Stimulated activated CD4-positive, alpha-beta T cell treated with anti-CD3 and anti-CD28 coated beads, Interleukin-15, amount 100 ng/mL, for 24 hours (primary cell): ENCODE results near the gene CPNE4.
"Not testable (repeated sequence)": the region's sequence is repeated elsewhere in the genome, so short reads cannot be mapped to it uniquely, and the experiment has no call there.

ENCODE experiments used
- DNase-seq: peaks from one replicate; pipeline ENCODE4 v3.0.0-alpha.2; 2020

Gene CPNE4

GRCh38 chr3:131957511-131957910 lies 77.3 kb downstream of the CPNE4 start:
- no peak for DNase-seq

- no peak for DNase-seq
Observed at GRCh38 chr3:131948806-131949205, 86.0 kb downstream of the CPNE4 start.

GRCh38 chr3:131944676-131945075 lies 90.1 kb downstream of the CPNE4 start:
- no peak for DNase-seq

- no peak for DNase-seq
Observed at GRCh38 chr3:131933665-131934064, 101.1 kb downstream of the CPNE4 start.

- no peak for DNase-seq
Observed at GRCh38 chr3:131928593-131928992, 106.2 kb downstream of the CPNE4 start.

GRCh38 chr3:131925571-131925970 lies 109.2 kb downstream of the CPNE4 start:
- DNase-seq, result no peak

GRCh38 chr3:131922356-131922755 lies 112.5 kb downstream of the CPNE4 start:
- DNase-seq, result no peak

GRCh38 chr3:131917006-131917405 lies 117.8 kb downstream of the CPNE4 start:
- no peak for DNase-seq

- DNase-seq, result no peak
Observed at GRCh38 chr3:131914090-131914691, 120.6 kb downstream of the CPNE4 start.

- DNase-seq, result no peak
Observed at GRCh38 chr3:131912255-131912654, 122.6 kb downstream of the CPNE4 start.

GRCh38 chr3:131907796-131908195 lies 127.0 kb downstream of the CPNE4 start:
- DNase-seq, result no peak

- DNase-seq, result no peak
Observed at GRCh38 chr3:131903988-131904415, 130.8 kb downstream of the CPNE4 start.

- no peak for DNase-seq
Observed at GRCh38 chr3:131901686-131902085, 133.1 kb downstream of the CPNE4 start.

GRCh38 chr3:131900891-131901290 lies 133.9 kb downstream of the CPNE4 start:
- no peak for DNase-seq

GRCh38 chr3:131899021-131899420 lies 135.8 kb downstream of the CPNE4 start:
- no peak for DNase-seq

GRCh38 chr3:131898346-131898745 lies 136.5 kb downstream of the CPNE4 start:
- no peak for DNase-seq

- DNase-seq, result no peak
Observed at GRCh38 chr3:131896285-131896684, 138.5 kb downstream of the CPNE4 start.

GRCh38 chr3:131895766-131896165 lies 139.0 kb downstream of the CPNE4 start:
- DNase-seq, result no peak

- DNase-seq, result no peak
Observed at GRCh38 chr3:131892331-131892730, 142.5 kb downstream of the CPNE4 start.

GRCh38 chr3:131885871-131886270 lies 148.9 kb downstream of the CPNE4 start:
- DNase-seq, result not testable (repeated sequence)

GRCh38 chr3:131883711-131884407 lies 151.0 kb downstream of the CPNE4 start:
- DNase-seq, result no peak

GRCh38 chr3:131883086-131883485 lies 151.7 kb downstream of the CPNE4 start:
- DNase-seq, result no peak

GRCh38 chr3:131881777-131882176 lies 153.0 kb downstream of the CPNE4 start:
- no peak for DNase-seq

- DNase-seq, result no peak
Observed at GRCh38 chr3:131880948-131881347, 153.9 kb downstream of the CPNE4 start.

- DNase-seq, result no peak
Observed at GRCh38 chr3:131868203-131868602, 166.6 kb downstream of the CPNE4 start.
